Stimulated activated naive CD8-positive, alpha-beta T cell treated with anti-CD3 and anti-CD28 coated beads, Interleukin-15, Interleukin-2, amounts not matched to agents 100 ng/mL and 50 ng/mL, for 24 hours (primary cell): ENCODE measurements around the gene TACR1.

ENCODE experiments used
- H3K27ac Mint-ChIP-seq: one replicate; pipeline ENCODE4 v1.8.0; 2021; ENCODE audit warnings: mild to moderate bottlenecking, mixed read lengths
- H3K27me3 Mint-ChIP-seq: one replicate; pipeline ENCODE4 v1.8.0; 2021; ENCODE audit warnings: mixed read lengths
- H3K36me3 Mint-ChIP-seq: one replicate; pipeline ENCODE4 v1.8.0; 2021; ENCODE audit warnings: low read depth, mixed read lengths
- H3K4me1 Mint-ChIP-seq: one replicate; pipeline ENCODE4 v1.8.0; 2021; ENCODE audit warnings: low read depth, mixed read lengths
- H3K4me3 Mint-ChIP-seq: one replicate; pipeline ENCODE4 v1.8.0; 2021; ENCODE audit warnings: mild to moderate bottlenecking, mixed read lengths
- H3K9me3 Mint-ChIP-seq: one replicate; pipeline ENCODE4 v1.8.0; 2021; ENCODE audit warnings: mixed read lengths

TACR1 gene

GRCh38 chr2:75042823-75043222 lies 156.5 kb downstream of the TACR1 start:
- Mint-ChIP-seq H3K4me3 (no peak overlapping the region), H3K27ac (no peak overlapping the region), H3K9me3 (no peaks in the 10 kb centered on the region), H3K27me3 (no peaks in the 10 kb centered on the region), H3K4me1 (no peaks in the 10 kb centered on the region), H3K36me3 (no peaks in the 10 kb centered on the region)

- Mint-ChIP-seq H3K27me3 (no peaks in the 10 kb centered on the region), H3K4me3 (no peak overlapping the region), H3K36me3 (no peaks in the 10 kb centered on the region), H3K27ac (no peak overlapping the region), H3K4me1 (no peaks in the 10 kb centered on the region), H3K9me3 (no peaks in the 10 kb centered on the region)
These were observed 157.4 kb downstream of the TACR1 start for GRCh38 chr2:75041731-75042600.

GRCh38 chr2:75041226-75041625 lies 158.1 kb downstream of the TACR1 start:
- no peak overlapping the region for H3K4me3 Mint-ChIP-seq
- H3K27ac Mint-ChIP-seq: no peak overlapping the region
- H3K4me1 Mint-ChIP-seq: no peaks in the 10 kb centered on the region
- H3K27me3 Mint-ChIP-seq: no peaks in the 10 kb centered on the region
- no peaks in the 10 kb centered on the region for H3K36me3 Mint-ChIP-seq
- H3K9me3 Mint-ChIP-seq: no peaks in the 10 kb centered on the region

GRCh38 chr2:75035444-75036353 lies 163.6 kb downstream of the TACR1 start:
- Mint-ChIP-seq H3K9me3 (no peaks in the 10 kb centered on the region), H3K4me3 (no peak overlapping the region), H3K4me1 (no peaks in the 10 kb centered on the region), H3K27ac (no peak overlapping the region), H3K27me3 (no peaks in the 10 kb centered on the region), H3K36me3 (no peaks in the 10 kb centered on the region)

- Mint-ChIP-seq H3K27me3 (no peaks in the 10 kb centered on the region), H3K4me3 (no peak overlapping the region), H3K36me3 (no peaks in the 10 kb centered on the region)
These were observed 165.8 kb downstream of the TACR1 start for GRCh38 chr2:75033516-75033915.

GRCh38 chr2:75031906-75032803 lies 167.2 kb downstream of the TACR1 start:
- H3K27me3 Mint-ChIP-seq: no peaks in the 10 kb centered on the region
- no peak overlapping the region for H3K4me3 Mint-ChIP-seq
- no peaks in the 10 kb centered on the region for H3K36me3 Mint-ChIP-seq
- H3K9me3 Mint-ChIP-seq: no peaks in the 10 kb centered on the region
- H3K27ac Mint-ChIP-seq: peak overlapping the region; percentile 21
- no peaks in the 10 kb centered on the region for H3K4me1 Mint-ChIP-seq

More at GRCh38 chr2:75033516-75033915, 165.8 kb downstream of the TACR1 start:
- no peaks in the 10 kb centered on the region for H3K4me1 Mint-ChIP-seq
- no peaks in the 10 kb centered on the region for H3K9me3 Mint-ChIP-seq
- H3K27ac Mint-ChIP-seq: no peak overlapping the region

GRCh38 chr2:75031171-75031570 lies 168.1 kb downstream of the TACR1 start:
- Mint-ChIP-seq H3K9me3 (no peaks in the 10 kb centered on the region), H3K27me3 (no peaks in the 10 kb centered on the region), H3K36me3 (no peaks in the 10 kb centered on the region), H3K27ac (no peak overlapping the region), H3K4me1 (no peaks in the 10 kb centered on the region), H3K4me3 (no peak overlapping the region)

- H3K27ac Mint-ChIP-seq: no peak overlapping the region
- H3K4me1 Mint-ChIP-seq: no peaks in the 10 kb centered on the region
- no peaks in the 10 kb centered on the region for H3K27me3 Mint-ChIP-seq
- no peaks in the 10 kb centered on the region for H3K9me3 Mint-ChIP-seq
- no peaks in the 10 kb centered on the region for H3K36me3 Mint-ChIP-seq
- no peak overlapping the region for H3K4me3 Mint-ChIP-seq
These were observed 168.9 kb downstream of the TACR1 start for GRCh38 chr2:75030218-75031009.

GRCh38 chr2:75027886-75028285 lies 171.4 kb downstream of the TACR1 start:
- Mint-ChIP-seq H3K9me3 (no peaks in the 10 kb centered on the region), H3K36me3 (no peaks in the 10 kb centered on the region), H3K27ac (no peak overlapping the region), H3K4me1 (no peaks in the 10 kb centered on the region), H3K4me3 (no peak overlapping the region), H3K27me3 (no peaks in the 10 kb centered on the region)

GRCh38 chr2:75025633-75026380 lies 173.5 kb downstream of the TACR1 start:
- no peak overlapping the region for H3K4me3 Mint-ChIP-seq
- no peak overlapping the region for H3K27ac Mint-ChIP-seq
- no peaks in the 10 kb centered on the region for H3K27me3 Mint-ChIP-seq
- H3K4me1 Mint-ChIP-seq: no peaks in the 10 kb centered on the region
- no peaks in the 10 kb centered on the region for H3K36me3 Mint-ChIP-seq
- no peaks in the 10 kb centered on the region for H3K9me3 Mint-ChIP-seq

GRCh38 chr2:75025216-75025615 lies 174.1 kb downstream of the TACR1 start:
- H3K27ac Mint-ChIP-seq: no peak overlapping the region

GRCh38 chr2:75023666-75024455 lies 175.5 kb downstream of the TACR1 start:
- Mint-ChIP-seq H3K9me3 (no peaks in the 10 kb centered on the region), H3K36me3 (no peaks in the 10 kb centered on the region), H3K27me3 (no peaks in the 10 kb centered on the region), H3K4me1 (no peaks in the 10 kb centered on the region), H3K4me3 (no peak overlapping the region), H3K27ac (no peak overlapping the region)

More at GRCh38 chr2:75025216-75025615, 174.1 kb downstream of the TACR1 start:
- Mint-ChIP-seq H3K4me1 (no peaks in the 10 kb centered on the region), H3K4me3 (no peak overlapping the region), H3K36me3 (no peaks in the 10 kb centered on the region), H3K9me3 (no peaks in the 10 kb centered on the region), H3K27me3 (no peaks in the 10 kb centered on the region)

GRCh38 chr2:75022516-75022915 lies 176.8 kb downstream of the TACR1 start:
- no peaks in the 10 kb centered on the region for H3K4me1 Mint-ChIP-seq
- H3K27ac Mint-ChIP-seq: no peak overlapping the region
- H3K4me3 Mint-ChIP-seq: no peak overlapping the region
- no peaks in the 10 kb centered on the region for H3K9me3 Mint-ChIP-seq
- H3K27me3 Mint-ChIP-seq: no peaks in the 10 kb centered on the region
- H3K36me3 Mint-ChIP-seq: no peaks in the 10 kb centered on the region
